ENCODE results near the gene MYO6.

DNA sequence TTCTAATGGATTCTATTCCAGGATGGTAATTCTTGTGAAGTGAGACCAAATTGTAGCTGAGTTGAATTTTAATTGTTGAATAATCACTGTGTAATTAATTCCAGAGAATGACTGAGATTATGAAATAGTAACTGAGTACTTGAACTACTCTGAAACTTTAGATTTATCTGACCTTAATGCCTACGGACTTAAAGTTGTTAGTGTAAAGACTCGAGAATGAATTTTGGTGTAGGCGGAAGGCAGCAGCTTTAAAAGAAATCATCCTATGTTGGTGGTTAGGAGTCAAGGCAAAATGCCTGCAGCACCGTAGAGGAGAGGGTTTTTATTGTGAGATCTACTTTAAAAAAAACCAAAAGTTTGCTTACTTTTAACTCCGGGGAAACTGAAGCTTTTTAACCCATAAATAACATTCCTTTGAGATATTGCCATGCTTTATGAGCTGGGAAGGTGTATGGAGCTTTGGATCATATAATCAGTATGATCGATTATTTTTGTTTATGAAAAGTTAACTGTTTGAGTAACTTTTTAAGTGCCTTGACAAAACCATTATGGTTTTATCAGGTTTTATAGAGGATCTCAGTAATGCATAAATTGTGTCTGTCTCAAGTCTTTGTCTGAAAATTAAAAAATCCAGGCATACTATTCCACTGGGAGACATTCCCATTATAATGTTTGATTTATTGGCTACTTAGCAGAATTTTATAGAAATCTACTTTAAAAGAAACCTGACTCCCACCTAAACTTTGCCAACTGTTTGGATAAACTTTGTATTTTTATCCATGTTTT lies 46.1 kb downstream of the MYO6 start:
- TF ChIP-seq, protein P1, sequence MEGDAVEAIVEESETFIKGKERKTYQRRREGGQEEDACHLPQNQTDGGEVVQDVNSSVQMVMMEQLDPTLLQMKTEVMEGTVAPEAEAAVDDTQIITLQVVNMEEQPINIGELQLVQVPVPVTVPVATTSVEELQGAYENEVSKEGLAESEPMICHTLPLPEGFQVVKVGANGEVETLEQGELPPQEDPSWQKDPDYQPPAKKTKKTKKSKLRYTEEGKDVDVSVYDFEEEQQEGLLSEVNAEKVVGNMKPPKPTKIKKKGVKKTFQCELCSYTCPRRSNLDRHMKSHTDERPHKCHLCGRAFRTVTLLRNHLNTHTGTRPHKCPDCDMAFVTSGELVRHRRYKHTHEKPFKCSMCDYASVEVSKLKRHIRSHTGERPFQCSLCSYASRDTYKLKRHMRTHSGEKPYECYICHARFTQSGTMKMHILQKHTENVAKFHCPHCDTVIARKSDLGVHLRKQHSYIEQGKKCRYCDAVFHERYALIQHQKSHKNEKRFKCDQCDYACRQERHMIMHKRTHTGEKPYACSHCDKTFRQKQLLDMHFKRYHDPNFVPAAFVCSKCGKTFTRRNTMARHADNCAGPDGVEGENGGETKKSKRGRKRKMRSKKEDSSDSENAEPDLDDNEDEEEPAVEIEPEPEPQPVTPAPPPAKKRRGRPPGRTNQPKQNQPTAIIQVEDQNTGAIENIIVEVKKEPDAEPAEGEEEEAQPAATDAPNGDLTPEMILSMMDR (IDR thresholded peaks at IDR 0.05; ENCODE audit: borderline replicate concordance, extremely low read depth, low read length, poor library complexity, severe bottlenecking) = no peak
- no peak for TF ChIP-seq EZH2 (IDR thresholded peaks at IDR 0.05; ENCODE audit: borderline replicate concordance, low read depth, low read length, severe bottlenecking)
